WERI-Rb-1 (cell line): Measurements from ENCODE around the gene ALDH1A1.

Experiments
- DNase-seq: peaks from one replicate; pipeline ENCODE4 v3.0.0-alpha.2; 2020
- H3K27ac ChIP-seq: fragments of 250-450 bp; sonication (Bioruptor Pico); 2 replicates; pipeline ENCODE4 v1.5.1; 2020; ENCODE audit warnings: mild to moderate bottlenecking, moderate library complexity
- H3K27me3 ChIP-seq: fragments of 250-450 bp; sonication (Bioruptor Pico); 2 replicates; pipeline ENCODE4 v1.5.1; 2021; ENCODE audit warnings: mild to moderate bottlenecking, low read depth, moderate library complexity; ENCODE audit not compliant: insufficient read depth, severe bottlenecking
- H3K36me3 ChIP-seq: fragments of 250-450 bp; sonication (Bioruptor Pico); 2 replicates; pipeline ENCODE4 v1.5.1; 2020; ENCODE audit warnings: mild to moderate bottlenecking, moderate library complexity
- H3K4me3 ChIP-seq: 2 replicates; pipeline ENCODE4 v1.5.1; 2011; ENCODE audit warnings: low read depth, mild to moderate bottlenecking, control low read depth, low read length
- H3K9me3 ChIP-seq: fragments of 250-450 bp; sonication (Bioruptor Pico); 2 replicates; pipeline ENCODE4 v1.5.1; 2021; ENCODE audit warnings: mild to moderate bottlenecking, moderate library complexity; ENCODE audit not compliant: severe bottlenecking
- CTCF ChIP-seq: IDR thresholded peaks from 2 replicates; pipeline ENCODE4 v1.5.1; 2011; ENCODE audit warnings: low read depth, mild to moderate bottlenecking, control low read depth, inconsistent platforms, low read length

ALDH1A1 gene

DNA sequence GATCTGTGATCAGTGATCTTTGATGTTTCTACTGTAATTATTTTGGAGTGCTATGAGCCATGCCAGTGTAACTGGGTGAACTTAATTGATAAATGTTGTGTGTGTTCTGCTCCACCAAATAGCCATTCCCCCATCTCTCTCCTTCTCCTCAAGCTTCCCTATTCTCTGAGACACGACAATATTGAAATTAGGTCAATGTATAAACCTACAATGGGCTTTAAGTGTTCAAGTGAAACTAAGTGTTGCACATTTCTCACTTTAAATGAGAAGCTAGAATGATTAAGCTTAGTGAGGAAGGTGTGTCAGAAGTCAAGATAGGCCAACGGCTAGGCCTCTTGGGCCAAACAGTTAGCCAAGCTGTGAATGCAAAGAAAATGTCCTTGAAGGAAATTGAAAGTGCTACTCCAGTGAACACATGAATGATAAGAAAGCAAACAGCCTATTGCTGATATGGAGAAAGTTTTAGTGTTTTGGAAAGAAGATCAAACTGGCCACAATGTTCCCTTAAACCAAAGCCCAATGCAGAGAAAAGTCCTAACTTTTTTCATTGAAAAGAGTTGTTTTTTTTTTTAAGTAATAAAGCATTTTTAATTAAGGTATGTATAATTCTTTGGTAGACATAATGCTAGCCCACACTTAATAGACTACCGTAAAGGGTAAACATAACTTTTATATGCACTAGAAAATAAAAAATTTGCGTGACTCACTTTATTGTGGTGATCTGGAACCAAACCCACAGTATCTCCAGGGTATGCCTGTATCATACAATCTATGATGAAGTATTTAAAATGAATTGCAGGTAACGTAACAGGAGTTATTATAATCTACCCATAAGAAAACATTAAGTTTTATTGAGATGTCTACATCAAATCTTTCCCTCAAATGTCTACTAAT lies 42.5 kb upstream of the ALDH1A1 start:
- no peak overlapping the region for H3K4me3 ChIP-seq
- H3K36me3 ChIP-seq = no peaks in the 10 kb centered on the region
- no peak for DNase-seq
- H3K27me3 ChIP-seq = no peaks in the 10 kb centered on the region
- no peak overlapping the region for H3K27ac ChIP-seq
- TF ChIP-seq CTCF = no peak
- no peaks in the 10 kb centered on the region for H3K9me3 ChIP-seq

GRCh38 chr9:72991772-72992171 lies 38.9 kb upstream of the ALDH1A1 start:
- Histone ChIP-seq H3K4me3 (no peak overlapping the region), H3K27ac (no peak overlapping the region), H3K36me3 (no peaks in the 10 kb centered on the region), H3K27me3 (no peaks in the 10 kb centered on the region), H3K9me3 (no peaks in the 10 kb centered on the region)
- TF ChIP-seq CTCF = no peak
- DNase-seq = no peak

- Histone ChIP-seq H3K9me3 (no peaks in the 10 kb centered on the region), H3K4me3 (no peak overlapping the region), H3K27me3 (no peaks in the 10 kb centered on the region), H3K27ac (no peak overlapping the region), H3K36me3 (no peaks in the 10 kb centered on the region)
- TF ChIP-seq CTCF = no peak
- no peak for DNase-seq
Measured at GRCh38 chr9:72990397-72991182, 37.7 kb upstream of the ALDH1A1 start.

- no peak for DNase-seq
- TF ChIP-seq CTCF = no peak
- H3K27ac ChIP-seq = no peak overlapping the region
- no peaks in the 10 kb centered on the region for H3K27me3 ChIP-seq
- no peak overlapping the region for H3K4me3 ChIP-seq
- H3K36me3 ChIP-seq = no peaks in the 10 kb centered on the region
- no peaks in the 10 kb centered on the region for H3K9me3 ChIP-seq
Measured at GRCh38 chr9:72986522-72987116, 33.8 kb upstream of the ALDH1A1 start.

DNA sequence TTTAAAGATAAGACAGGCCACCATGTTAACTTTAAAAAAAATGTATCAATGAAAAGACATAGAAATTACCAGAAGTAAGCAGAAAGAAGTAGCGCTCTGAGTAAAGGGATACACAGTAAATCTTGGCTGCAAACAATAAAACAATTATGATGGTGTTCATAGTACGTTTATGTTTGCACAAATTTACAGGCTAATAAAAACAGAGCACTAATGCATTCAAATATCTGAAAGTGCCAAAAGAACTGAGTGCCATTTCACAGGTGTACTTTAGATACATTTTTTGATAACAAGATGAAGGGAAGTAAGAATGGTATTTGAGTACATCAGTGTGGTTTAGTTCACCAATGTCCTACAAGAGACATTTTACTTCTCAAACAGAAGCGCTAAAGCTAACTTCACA lies 32.9 kb upstream of the ALDH1A1 start:
- Histone ChIP-seq H3K36me3 (no peaks in the 10 kb centered on the region), H3K27me3 (no peaks in the 10 kb centered on the region), H3K27ac (no peak overlapping the region), H3K9me3 (no peaks in the 10 kb centered on the region), H3K4me3 (no peak overlapping the region)
- no peak for DNase-seq
- no peak for TF ChIP-seq CTCF
